Gastrocnemius medialis (tissue), 4 donors: ENCODE measurements around the gene ST6GALNAC3.

Source experiments
- POLR2A ChIP-seq, 2 donors: fragments of 450-650 bp; IDR thresholded peaks; one replicate each; pipeline ENCODE4 v1.6.1; 2017; ENCODE audit warnings: antibody characterized with exemption in 2 of 2, mild to moderate bottlenecking in 2 of 2, moderate library complexity in 2 of 2
- TF ChIP-seq, protein P1 (sequence below), 5 experiments: fragments of 450-650 bp in 3 of 5; fragments of 200-600 bp in 2 of 5; sonication (generic) in 2 of 5; IDR thresholded peaks in 4 of 5; conservative IDR thresholded peaks in 1 of 5; 1 replicate in 4 of 5; 2 replicates in 1 of 5; pipeline ENCODE4 v1.5.1; 2016 to 2019; ENCODE audit warnings: antibody characterized with exemption in 5 of 5, mild to moderate bottlenecking in 3 of 5, moderate library complexity in 3 of 5

DNA sequence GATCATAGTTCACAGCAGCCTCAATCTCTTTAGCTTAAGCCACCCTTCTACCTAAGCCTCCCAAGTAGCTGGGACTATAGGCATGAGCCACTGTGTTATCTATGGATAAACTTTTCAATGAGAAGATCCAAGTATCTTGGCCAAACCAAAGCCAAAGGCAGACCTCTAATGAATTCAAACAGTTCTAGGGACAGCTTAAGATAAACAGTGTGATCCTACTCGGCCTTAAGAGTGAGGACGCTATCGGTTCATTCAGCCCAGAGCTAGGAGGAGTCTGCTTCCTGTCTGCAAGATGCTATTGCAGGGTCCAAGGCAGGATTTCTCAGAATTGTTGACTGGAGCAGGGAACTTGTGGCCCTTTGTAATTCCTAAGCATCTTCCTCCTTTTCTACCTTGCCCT, 368.7 kb downstream of the ST6GALNAC3 start:
- TF ChIP-seq POLR2A (IDR thresholded peaks at IDR 0.05), result no peak
- TF ChIP-seq, protein P1, sequence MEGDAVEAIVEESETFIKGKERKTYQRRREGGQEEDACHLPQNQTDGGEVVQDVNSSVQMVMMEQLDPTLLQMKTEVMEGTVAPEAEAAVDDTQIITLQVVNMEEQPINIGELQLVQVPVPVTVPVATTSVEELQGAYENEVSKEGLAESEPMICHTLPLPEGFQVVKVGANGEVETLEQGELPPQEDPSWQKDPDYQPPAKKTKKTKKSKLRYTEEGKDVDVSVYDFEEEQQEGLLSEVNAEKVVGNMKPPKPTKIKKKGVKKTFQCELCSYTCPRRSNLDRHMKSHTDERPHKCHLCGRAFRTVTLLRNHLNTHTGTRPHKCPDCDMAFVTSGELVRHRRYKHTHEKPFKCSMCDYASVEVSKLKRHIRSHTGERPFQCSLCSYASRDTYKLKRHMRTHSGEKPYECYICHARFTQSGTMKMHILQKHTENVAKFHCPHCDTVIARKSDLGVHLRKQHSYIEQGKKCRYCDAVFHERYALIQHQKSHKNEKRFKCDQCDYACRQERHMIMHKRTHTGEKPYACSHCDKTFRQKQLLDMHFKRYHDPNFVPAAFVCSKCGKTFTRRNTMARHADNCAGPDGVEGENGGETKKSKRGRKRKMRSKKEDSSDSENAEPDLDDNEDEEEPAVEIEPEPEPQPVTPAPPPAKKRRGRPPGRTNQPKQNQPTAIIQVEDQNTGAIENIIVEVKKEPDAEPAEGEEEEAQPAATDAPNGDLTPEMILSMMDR (IDR thresholded peaks at IDR 0.05 in 4 of 5, conservative IDR thresholded peaks at IDR 0.05 in 1 of 5), result no peak
